ENCODE measurements around the gene NONO.
"Not testable (repeated sequence)": the region's sequence is repeated elsewhere in the genome, so short reads cannot be mapped to it uniquely, and the experiment has no call there.

NONO gene

DNA sequence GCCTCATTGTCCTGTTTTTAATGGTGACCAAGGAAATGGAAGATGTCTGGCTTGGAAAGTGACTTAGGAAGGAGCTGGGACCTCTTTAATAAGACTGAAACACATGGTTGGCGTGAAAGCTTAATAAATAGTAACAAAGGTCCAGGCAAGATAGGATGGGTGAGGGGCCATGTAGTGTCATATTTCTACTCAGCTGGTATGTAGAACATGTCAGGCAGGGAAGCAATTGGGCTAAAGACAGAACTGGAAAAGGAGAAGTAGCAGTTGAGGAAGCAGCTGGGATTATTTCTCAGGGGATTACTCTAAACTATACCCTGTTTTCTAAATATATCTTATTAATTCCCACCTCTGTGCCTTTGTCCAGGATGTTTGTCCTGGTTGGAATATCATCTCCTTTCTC lies 36.7 kb downstream of the NONO start:
- H3K79me2 ChIP-seq (ENCODE audit: low read length) = no peaks in the 10 kb centered on the region
- no peak overlapping the region for H3K27ac ChIP-seq (ENCODE audit: low read length)
- no peak overlapping the region for H3K4me2 ChIP-seq (ENCODE audit: low read length)
- H3K27me3 ChIP-seq (ENCODE audit: low read depth, low read length) = no peaks in the 10 kb centered on the region
- H3K9me3 ChIP-seq (ENCODE audit: insufficient read depth, low read length) = no peaks in the 10 kb centered on the region
- peaks cover 3% of the 10 kb centered on the region for H3K36me3 ChIP-seq (replicated peaks; ENCODE audit: low read depth, low read length)
- no peak overlapping the region for H3K9ac ChIP-seq (ENCODE audit: low read length)
- TF ChIP-seq EZH2phosphoT487 (IDR thresholded peaks at IDR 0.05; ENCODE audit: low read depth) (no peak), CTCF (IDR thresholded peaks at IDR 0.05; ENCODE audit: low read depth, low read length) (no peak)
- H3K4me1 ChIP-seq (ENCODE audit: low read length) = no peaks in the 10 kb centered on the region
- no peaks in the 10 kb centered on the region for H4K20me1 ChIP-seq (ENCODE audit: insufficient read depth, low read length)
- no peak overlapping the region for H3K4me3 ChIP-seq (ENCODE audit: low read length)
- H2AFZ ChIP-seq (ENCODE audit: low read depth, low read length) = no peak overlapping the region

GRCh38 chrX:71321731-71322130 lies 38.3 kb downstream of the NONO start:
- Histone ChIP-seq H4K20me1 (ENCODE audit: insufficient read depth, low read length) (no peaks in the 10 kb centered on the region), H3K79me2 (ENCODE audit: low read length) (no peaks in the 10 kb centered on the region), H3K4me2 (ENCODE audit: low read length) (no peak overlapping the region), H3K4me3 (ENCODE audit: low read length) (no peak overlapping the region), H3K27me3 (ENCODE audit: low read depth, low read length) (no peaks in the 10 kb centered on the region), H3K27ac (ENCODE audit: low read length) (no peak overlapping the region), H3K4me1 (ENCODE audit: low read length) (no peaks in the 10 kb centered on the region), H3K36me3 (replicated peaks; ENCODE audit: low read depth, low read length) (peaks cover 6% of the 10 kb centered on the region), H3K9me3 (ENCODE audit: insufficient read depth, low read length) (no peaks in the 10 kb centered on the region), H3K9ac (ENCODE audit: low read length) (no peak overlapping the region), H2AFZ (ENCODE audit: low read depth, low read length) (no peak overlapping the region)
- TF ChIP-seq EZH2phosphoT487 (IDR thresholded peaks at IDR 0.05; ENCODE audit: low read depth) = no peak

GRCh38 chrX:71324452-71324851 lies 41.0 kb downstream of the NONO start:
- H3K4me3 ChIP-seq (ENCODE audit: low read length); H2AFZ ChIP-seq (ENCODE audit: low read depth, low read length); H3K79me2 ChIP-seq (ENCODE audit: low read length); H3K4me1 ChIP-seq (ENCODE audit: low read length); H3K27ac ChIP-seq (ENCODE audit: low read length); H4K20me1 ChIP-seq (ENCODE audit: insufficient read depth, low read length); H3K9ac ChIP-seq (ENCODE audit: low read length); H3K27me3 ChIP-seq (ENCODE audit: low read depth, low read length); H3K9me3 ChIP-seq (ENCODE audit: insufficient read depth, low read length); H3K4me2 ChIP-seq (ENCODE audit: low read length); H3K36me3 ChIP-seq (replicated peaks; ENCODE audit: low read depth, low read length): not testable (repeated sequence)

DNA sequence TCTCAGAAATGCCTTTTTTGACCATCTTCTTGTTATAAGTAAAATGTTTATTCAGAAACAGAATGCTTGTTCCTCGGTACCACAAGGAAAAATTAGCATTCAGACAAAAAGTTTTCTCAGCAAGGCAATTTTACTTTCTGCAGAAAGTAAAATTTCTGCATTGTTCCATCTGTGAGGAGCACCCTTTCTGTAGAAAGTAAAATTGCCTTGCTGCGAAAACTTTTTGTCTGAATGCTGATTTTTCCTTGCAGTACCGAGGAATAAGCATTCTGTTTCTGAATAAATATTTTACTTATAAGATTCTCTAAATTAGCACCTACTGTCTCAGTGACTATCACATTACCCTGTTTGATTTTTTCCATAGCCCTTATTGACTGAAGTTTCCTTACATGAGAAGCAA lies 43.0 kb downstream of the NONO start:
- no peak overlapping the region for H3K27ac ChIP-seq (ENCODE audit: low read length)
- H3K9me3 ChIP-seq (ENCODE audit: insufficient read depth, low read length) = no peaks in the 10 kb centered on the region
- H3K9ac ChIP-seq (ENCODE audit: low read length) = no peak overlapping the region
- H3K79me2 ChIP-seq (ENCODE audit: low read length) = no peaks in the 10 kb centered on the region
- H3K27me3 ChIP-seq (ENCODE audit: low read depth, low read length) = no peaks in the 10 kb centered on the region
- H3K36me3 ChIP-seq (replicated peaks; ENCODE audit: low read depth, low read length) = peaks cover 8% of the 10 kb centered on the region
- H2AFZ ChIP-seq (ENCODE audit: low read depth, low read length) = no peak overlapping the region
- TF ChIP-seq EZH2phosphoT487 (IDR thresholded peaks at IDR 0.05; ENCODE audit: low read depth) = no peak
- no peak for TF ChIP-seq CTCF (IDR thresholded peaks at IDR 0.05; ENCODE audit: low read depth, low read length)
- H4K20me1 ChIP-seq (ENCODE audit: insufficient read depth, low read length) = no peaks in the 10 kb centered on the region
- H3K4me3 ChIP-seq (ENCODE audit: low read length) = no peak overlapping the region
- H3K4me1 ChIP-seq (ENCODE audit: low read length) = no peaks in the 10 kb centered on the region
- no peak overlapping the region for H3K4me2 ChIP-seq (ENCODE audit: low read length)

DNA sequence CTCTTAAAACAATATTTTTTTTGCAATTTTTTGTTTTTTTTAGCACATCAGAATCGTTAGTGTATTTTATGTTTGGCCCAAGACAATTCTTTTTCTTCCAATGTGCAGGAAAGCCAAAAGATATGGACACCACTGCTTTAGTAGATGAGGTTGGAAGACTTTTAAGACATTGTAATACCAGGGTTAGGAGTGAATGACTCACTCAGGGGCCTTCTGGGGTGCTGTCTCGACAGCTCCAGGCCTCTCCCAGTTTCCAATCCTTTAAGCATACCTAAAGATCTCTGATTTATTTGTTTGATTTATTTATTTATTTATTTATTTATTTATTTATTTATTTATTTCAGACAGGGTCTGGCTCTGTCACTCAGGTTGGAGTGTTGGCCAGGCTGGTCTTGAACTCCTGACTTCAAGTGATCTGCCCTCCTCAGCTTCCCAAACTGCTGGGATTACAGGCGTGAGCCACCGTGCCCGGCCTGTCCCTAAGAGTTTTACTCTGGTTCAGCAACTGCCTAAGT lies 65.8 kb downstream of the NONO start:
- not testable (repeated sequence) for H3K4me3 ChIP-seq (ENCODE audit: low read length); H2AFZ ChIP-seq (ENCODE audit: low read depth, low read length); H3K9me3 ChIP-seq (ENCODE audit: insufficient read depth, low read length); H3K9ac ChIP-seq (ENCODE audit: low read length); H3K4me2 ChIP-seq (ENCODE audit: low read length); H3K27ac ChIP-seq (ENCODE audit: low read length); H3K27me3 ChIP-seq (ENCODE audit: low read depth, low read length); H3K79me2 ChIP-seq (ENCODE audit: low read length); H4K20me1 ChIP-seq (ENCODE audit: insufficient read depth, low read length); H3K4me1 ChIP-seq (ENCODE audit: low read length); H3K36me3 ChIP-seq (replicated peaks; ENCODE audit: low read depth, low read length)

GRCh38 chrX:71349867-71350266 lies 66.4 kb downstream of the NONO start:
- not testable (repeated sequence) for H3K9ac ChIP-seq (ENCODE audit: low read length); H2AFZ ChIP-seq (ENCODE audit: low read depth, low read length); H3K4me2 ChIP-seq (ENCODE audit: low read length)

More at GRCh38 chrX:71349867-71350266, 66.4 kb downstream of the NONO start:
- H3K4me3 ChIP-seq (ENCODE audit: low read length); H4K20me1 ChIP-seq (ENCODE audit: insufficient read depth, low read length); H3K79me2 ChIP-seq (ENCODE audit: low read length); H3K4me1 ChIP-seq (ENCODE audit: low read length); H3K27ac ChIP-seq (ENCODE audit: low read length); H3K9me3 ChIP-seq (ENCODE audit: insufficient read depth, low read length); H3K27me3 ChIP-seq (ENCODE audit: low read depth, low read length); H3K36me3 ChIP-seq (replicated peaks; ENCODE audit: low read depth, low read length): not testable (repeated sequence)

All from OCI-LY3 (cell line).